SK-N-SH (cell line): ENCODE measurements around the gene USP26.

Source experiments
- RAD21 ChIP-seq: IDR thresholded peaks from 2 replicates; pipeline ENCODE4 v1.6.1; 2012; ENCODE audit warnings: mild to moderate bottlenecking, low read length
- RCOR1 ChIP-seq: fragments of 150-350 bp; IDR thresholded peaks from 2 replicates; pipeline ENCODE4 v1.6.1; 2017; ENCODE audit warnings: antibody characterized with exemption, low read length
- TF ChIP-seq, protein P1 (sequence below): fragments of 200-600 bp; sonication (generic); IDR thresholded peaks from 2 replicates; pipeline ENCODE4 v1.6.1; 2017; ENCODE audit warnings: antibody characterized with exemption, mild to moderate bottlenecking, moderate library complexity

DNA sequence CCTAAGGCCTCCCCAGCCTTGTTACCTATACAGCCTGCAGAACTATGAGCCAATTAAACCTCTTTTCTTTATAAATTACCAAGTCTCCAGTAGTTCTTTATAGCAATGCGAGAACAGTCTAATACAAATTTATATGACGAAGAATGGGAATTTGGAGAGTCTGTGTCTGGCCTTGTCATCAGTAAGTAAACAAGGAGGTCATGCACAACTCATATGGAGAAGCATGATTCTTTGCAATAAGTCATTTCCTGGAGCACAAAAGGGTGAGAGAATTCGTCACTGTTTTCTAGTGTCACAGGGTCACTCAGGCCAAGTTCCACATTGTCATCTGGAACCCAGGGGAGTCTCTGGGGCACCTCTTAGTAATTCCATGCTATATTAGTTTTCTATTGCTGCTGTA is 89.5 kb downstream of the USP26 start:
- no peak for TF ChIP-seq RAD21
- TF ChIP-seq, protein P1, sequence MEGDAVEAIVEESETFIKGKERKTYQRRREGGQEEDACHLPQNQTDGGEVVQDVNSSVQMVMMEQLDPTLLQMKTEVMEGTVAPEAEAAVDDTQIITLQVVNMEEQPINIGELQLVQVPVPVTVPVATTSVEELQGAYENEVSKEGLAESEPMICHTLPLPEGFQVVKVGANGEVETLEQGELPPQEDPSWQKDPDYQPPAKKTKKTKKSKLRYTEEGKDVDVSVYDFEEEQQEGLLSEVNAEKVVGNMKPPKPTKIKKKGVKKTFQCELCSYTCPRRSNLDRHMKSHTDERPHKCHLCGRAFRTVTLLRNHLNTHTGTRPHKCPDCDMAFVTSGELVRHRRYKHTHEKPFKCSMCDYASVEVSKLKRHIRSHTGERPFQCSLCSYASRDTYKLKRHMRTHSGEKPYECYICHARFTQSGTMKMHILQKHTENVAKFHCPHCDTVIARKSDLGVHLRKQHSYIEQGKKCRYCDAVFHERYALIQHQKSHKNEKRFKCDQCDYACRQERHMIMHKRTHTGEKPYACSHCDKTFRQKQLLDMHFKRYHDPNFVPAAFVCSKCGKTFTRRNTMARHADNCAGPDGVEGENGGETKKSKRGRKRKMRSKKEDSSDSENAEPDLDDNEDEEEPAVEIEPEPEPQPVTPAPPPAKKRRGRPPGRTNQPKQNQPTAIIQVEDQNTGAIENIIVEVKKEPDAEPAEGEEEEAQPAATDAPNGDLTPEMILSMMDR = no peak
- no peak for TF ChIP-seq RCOR1
